Vagina (tissue), 2 donors: ENCODE data around the gene ATG4D. TPM values are rescaled to one million over a fixed set of nuclear protein-coding genes. Genes with fewer than 3 reads are reported as not detected.

Experiments
- DNase-seq, 2 donors: peaks; one replicate each; pipeline ENCODE4 v3.0.0-alpha.2; 2017; ENCODE audit errors: extremely low spot score in 2 of 2
- H3K27ac ChIP-seq: fragments of 200-600 bp; sonication (generic); one replicate; pipeline ENCODE4 v1.5.1; 2019
- H3K27me3 ChIP-seq: fragments of 200-600 bp; sonication (generic); one replicate; pipeline ENCODE4 v1.5.1; 2019
- H3K36me3 ChIP-seq, 2 donors: fragments of 200-600 bp; sonication (generic); one replicate each; pipeline ENCODE4 v1.5.1; 2017 to 2019
- H3K4me1 ChIP-seq: fragments of 200-600 bp; sonication (generic); one replicate; pipeline ENCODE4 v1.5.1; 2019
- H3K4me3 ChIP-seq, 2 donors: fragments of 200-600 bp; sonication (generic); 1 replicate in 1 of 2; 2 replicates in 1 of 2; pipeline ENCODE4 v1.5.1; 2016 to 2019
- H3K9me3 ChIP-seq: fragments of 200-600 bp; sonication (generic); one replicate; pipeline ENCODE4 v1.5.1; 2019
- POLR2A ChIP-seq, 2 donors: fragments of 450-650 bp; IDR thresholded peaks; one replicate each; pipeline ENCODE4 v1.6.1; 2017; ENCODE audit warnings: antibody characterized with exemption in 2 of 2, mild to moderate bottlenecking in 2 of 2, moderate library complexity in 2 of 2
- POLR2AphosphoS5 ChIP-seq, 2 donors: sonication (generic); formaldehyde crosslinking; IDR thresholded peaks; one replicate each; pipeline ENCODE4 v1.9.0; 2017; ENCODE audit warnings: antibody characterized with exemption in 2 of 2, mild to moderate bottlenecking in 2 of 2, low read depth in 1 of 2; ENCODE audit not compliant: insufficient read depth in 1 of 2
- intact Hi-C: fragments of 100-400 bp; cut with DNase I; formaldehyde crosslinking; loops from one replicate; pipeline ENCODE4 v1.15.1; 2023
- microRNA counts, 2 donors: library from miRNA; unstranded; fragments of <30 nt; microRNA quantifications; one replicate each; lab custom pipeline; 2016 to 2017
- microRNA-seq: library from miRNA; unstranded; fragments of <30 nt; microRNA quantifications from one replicate; pipeline ENCODE4, GENCODE V29; 2017; ENCODE audit warnings: borderline number of aligned reads, borderline replicate concordance
- small RNA-seq: library from RNA; depleted of rRNA; stranded (forward); fragments of <200 nt; gene quantifications from one replicate; pipeline ENCODE3, GENCODE V24; 2016
- total RNA-seq: library from RNA; depleted of rRNA; stranded (reverse); fragments of >200 nt; gene quantifications from one replicate; pipeline ENCODE4 v1.2.3, GENCODE V29; 2016
- TF ChIP-seq, protein P1 (sequence below), 3 experiments: fragments of 450-650 bp in 2 of 3; fragments of 200-600 bp in 1 of 3; sonication (generic) in 1 of 3; IDR thresholded peaks; one replicate each; pipeline ENCODE4 v1.5.1; 2017 to 2019; ENCODE audit warnings: antibody characterized with exemption in 3 of 3, mild to moderate bottlenecking in 2 of 3, moderate library complexity in 2 of 3

ATG4D gene
- total RNA-seq, 1 donor from 2014 or later, result 18.2 TPM

DNA sequence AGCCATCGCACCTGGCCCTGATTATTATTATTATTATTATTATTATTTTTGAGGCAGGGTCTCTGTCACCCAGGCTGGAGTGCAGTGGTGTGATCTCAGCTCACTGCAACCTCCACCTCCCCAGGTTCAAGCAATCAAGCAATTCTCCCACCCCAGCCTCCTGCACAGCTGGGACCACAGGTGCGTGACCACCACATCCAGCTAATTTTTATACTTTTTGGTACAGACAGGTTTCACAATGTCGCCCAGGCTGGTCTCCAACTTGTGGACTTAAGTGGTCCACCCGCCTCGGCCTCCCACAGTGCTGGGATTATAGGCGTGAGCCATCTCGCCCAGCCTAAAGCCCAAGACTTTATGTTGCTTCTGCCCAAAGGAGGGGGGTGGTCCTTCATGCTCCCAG is 49.4 kb downstream of the ATG4D start:
- no peak for TF ChIP-seq POLR2AphosphoS5 (IDR thresholded peaks at IDR 0.05; ENCODE audit: insufficient read depth in 1 of 2, low read depth in 1 of 2)
- TF ChIP-seq, protein P1, sequence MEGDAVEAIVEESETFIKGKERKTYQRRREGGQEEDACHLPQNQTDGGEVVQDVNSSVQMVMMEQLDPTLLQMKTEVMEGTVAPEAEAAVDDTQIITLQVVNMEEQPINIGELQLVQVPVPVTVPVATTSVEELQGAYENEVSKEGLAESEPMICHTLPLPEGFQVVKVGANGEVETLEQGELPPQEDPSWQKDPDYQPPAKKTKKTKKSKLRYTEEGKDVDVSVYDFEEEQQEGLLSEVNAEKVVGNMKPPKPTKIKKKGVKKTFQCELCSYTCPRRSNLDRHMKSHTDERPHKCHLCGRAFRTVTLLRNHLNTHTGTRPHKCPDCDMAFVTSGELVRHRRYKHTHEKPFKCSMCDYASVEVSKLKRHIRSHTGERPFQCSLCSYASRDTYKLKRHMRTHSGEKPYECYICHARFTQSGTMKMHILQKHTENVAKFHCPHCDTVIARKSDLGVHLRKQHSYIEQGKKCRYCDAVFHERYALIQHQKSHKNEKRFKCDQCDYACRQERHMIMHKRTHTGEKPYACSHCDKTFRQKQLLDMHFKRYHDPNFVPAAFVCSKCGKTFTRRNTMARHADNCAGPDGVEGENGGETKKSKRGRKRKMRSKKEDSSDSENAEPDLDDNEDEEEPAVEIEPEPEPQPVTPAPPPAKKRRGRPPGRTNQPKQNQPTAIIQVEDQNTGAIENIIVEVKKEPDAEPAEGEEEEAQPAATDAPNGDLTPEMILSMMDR (IDR thresholded peaks at IDR 0.05), result no peak
- no peak for TF ChIP-seq POLR2A (IDR thresholded peaks at IDR 0.05)
- Histone ChIP-seq H3K9me3 (no peaks in the 10 kb centered on the region), H3K4me3 (no peak overlapping the region), H3K27ac (peak overlapping the region; percentile 70), H3K36me3 (no peaks in the 10 kb centered on the region), H3K27me3 (no peaks in the 10 kb centered on the region), H3K4me1 (peaks cover 15% of the 10 kb centered on the region)
- DNase-seq, result no peak
- intact Hi-C loops, result no loop called here

DNA sequence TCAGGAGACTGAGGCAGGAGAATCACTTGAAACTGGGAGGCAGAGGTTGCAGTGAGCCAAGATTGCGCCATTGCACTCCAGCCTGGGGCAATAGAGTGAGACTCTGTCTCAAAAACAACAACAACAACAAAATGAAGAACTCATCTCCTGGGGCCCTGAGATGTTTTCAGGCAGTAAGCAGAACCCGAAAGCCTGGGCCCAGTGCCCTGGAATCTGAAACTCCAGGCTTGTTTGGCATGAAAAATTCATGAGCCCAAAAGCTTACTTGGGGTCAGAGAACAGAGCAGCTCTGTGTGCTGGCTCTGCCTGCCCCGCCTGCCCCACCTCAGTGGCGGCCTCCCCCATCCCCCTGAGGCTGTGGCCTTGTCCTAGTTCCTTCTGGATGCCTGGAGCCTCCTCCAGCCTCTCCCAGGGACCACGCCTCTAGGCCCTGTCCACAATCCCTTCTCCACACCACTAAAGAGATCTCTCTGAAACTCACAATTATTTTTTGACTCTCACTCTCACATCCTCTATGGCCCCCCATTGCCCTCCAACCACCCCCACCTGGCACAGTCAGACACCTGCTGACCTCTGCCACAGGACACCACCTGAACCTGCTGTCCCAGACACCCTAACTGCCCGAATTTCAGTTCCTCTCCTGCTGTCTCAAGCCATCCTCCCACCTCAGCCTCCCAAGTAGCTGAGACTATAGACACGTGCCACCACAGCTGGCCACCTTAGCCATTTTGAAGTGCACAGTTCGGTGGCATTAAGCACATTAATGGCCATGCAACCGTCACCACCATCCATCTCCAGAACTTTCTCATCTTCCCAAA is 50.3 kb downstream of the ATG4D start:
- H3K36me3 ChIP-seq, result no peaks in the 10 kb centered on the region
- H3K4me1 ChIP-seq, result peaks cover 15% of the 10 kb centered on the region
- no peaks in the 10 kb centered on the region for H3K9me3 ChIP-seq
- no peak overlapping the region for H3K4me3 ChIP-seq
- peak overlapping the region; percentile 70 for H3K27ac ChIP-seq
- TF ChIP-seq POLR2AphosphoS5 (IDR thresholded peaks at IDR 0.05; ENCODE audit: insufficient read depth in 1 of 2, low read depth in 1 of 2) (peak in 1 of 2 donors; percentile 42), POLR2A (IDR thresholded peaks at IDR 0.05) (no peak)
- H3K27me3 ChIP-seq, result no peaks in the 10 kb centered on the region
- DNase-seq, result no peak
- intact Hi-C loops, result no loop called here

DNA sequence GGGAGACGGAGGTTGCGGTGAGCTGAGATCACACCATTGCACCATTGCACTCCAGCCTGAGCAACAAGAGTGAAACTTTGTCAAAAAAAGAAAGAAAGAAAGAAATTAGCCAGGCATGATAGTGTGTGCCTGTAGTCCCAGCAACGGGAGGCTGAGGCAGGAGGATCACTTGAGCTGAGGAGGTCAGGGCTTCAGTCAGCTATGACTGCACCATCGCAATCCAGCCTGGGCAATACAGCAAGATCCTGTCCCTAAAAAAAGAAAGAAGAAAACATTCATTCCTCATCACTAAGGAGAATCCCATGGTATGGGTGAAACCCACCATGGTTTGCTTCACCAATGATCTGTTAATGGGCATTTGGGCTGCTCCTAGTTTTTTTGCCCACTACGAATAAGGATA is 56.4 kb downstream of the ATG4D start:
- Histone ChIP-seq H3K4me3 (no peak overlapping the region), H3K9me3 (no peaks in the 10 kb centered on the region), H3K27me3 (no peaks in the 10 kb centered on the region), H3K27ac (no peak overlapping the region), H3K4me1 (peaks cover 29% of the 10 kb centered on the region), H3K36me3 (no peaks in the 10 kb centered on the region)
- no peak for DNase-seq
- intact Hi-C loops, result no loop called here
- TF ChIP-seq POLR2A (IDR thresholded peaks at IDR 0.05) (no peak), POLR2AphosphoS5 (IDR thresholded peaks at IDR 0.05; ENCODE audit: insufficient read depth in 1 of 2, low read depth in 1 of 2) (no peak)
- TF ChIP-seq, protein P1 (IDR thresholded peaks at IDR 0.05), result no peak

DNA sequence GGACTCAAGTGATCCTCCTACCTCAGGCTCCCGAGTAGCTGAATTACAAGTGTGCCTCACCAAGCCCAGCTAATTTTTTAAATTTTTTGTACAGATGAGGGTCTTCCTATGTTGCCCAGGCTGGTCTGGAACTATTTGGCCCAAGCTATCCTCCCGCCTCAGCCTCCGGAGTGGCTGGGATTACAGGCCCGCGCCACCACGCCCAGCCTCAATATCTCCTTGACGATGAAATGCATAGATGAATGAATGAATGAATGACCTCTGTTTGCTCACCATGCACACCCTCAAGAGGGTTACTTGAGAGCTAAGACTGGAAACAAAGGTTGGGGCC is 58.3 kb downstream of the ATG4D start:
- Histone ChIP-seq H3K36me3 (no peaks in the 10 kb centered on the region), H3K4me1 (peaks cover 32% of the 10 kb centered on the region), H3K27me3 (no peaks in the 10 kb centered on the region), H3K27ac (no peak overlapping the region), H3K9me3 (no peaks in the 10 kb centered on the region), H3K4me3 (peak overlapping the region; percentile 84 to 94)
- DNase-seq, result no peak
- TF ChIP-seq, protein P1 (IDR thresholded peaks at IDR 0.05), result no peak
- TF ChIP-seq POLR2AphosphoS5 (IDR thresholded peaks at IDR 0.05; ENCODE audit: insufficient read depth in 1 of 2, low read depth in 1 of 2), result no peak
- TF ChIP-seq POLR2A (IDR thresholded peaks at IDR 0.05), result no peak
- intact Hi-C loops, result no loop called here

DNA sequence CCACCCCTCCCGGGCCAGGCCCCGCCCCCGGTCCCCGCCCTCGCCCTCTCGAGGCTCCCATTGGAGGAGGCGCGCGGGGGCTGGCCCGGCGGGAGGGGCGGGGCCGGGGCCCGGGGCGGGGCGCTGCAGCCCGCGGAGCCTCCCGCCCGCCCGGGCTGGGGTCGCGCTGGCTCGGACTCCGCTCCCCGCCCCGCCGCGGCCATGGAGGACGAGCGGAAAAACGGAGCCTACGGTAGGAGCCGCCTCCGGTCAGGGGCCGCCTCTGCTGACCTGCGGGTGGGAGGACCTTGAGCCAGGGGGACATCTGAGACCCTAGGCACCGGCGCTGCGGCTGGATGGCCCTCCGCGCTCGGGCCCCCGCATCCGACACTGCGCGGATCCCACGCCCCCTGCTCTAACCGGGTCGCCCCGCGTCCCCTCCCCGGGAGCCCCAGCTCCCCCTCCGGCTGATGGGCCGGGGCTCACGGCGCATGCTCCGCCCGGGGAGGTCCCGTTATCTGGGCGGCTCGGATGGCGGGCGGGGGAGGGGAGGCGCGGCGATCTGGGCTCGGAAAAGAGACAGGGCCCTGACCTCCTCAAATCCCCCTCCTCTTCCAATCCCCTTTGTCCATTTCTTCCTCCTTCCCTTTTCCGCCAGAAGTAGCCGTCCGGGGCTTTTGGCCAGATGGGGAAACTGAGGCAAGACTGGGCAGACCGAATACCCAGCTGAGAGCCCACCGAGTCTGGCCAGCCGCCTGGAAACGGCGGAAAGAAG is 58.8 kb downstream of the ATG4D start:
- peaks cover 32% of the 10 kb centered on the region for H3K4me1 ChIP-seq
- TF ChIP-seq POLR2AphosphoS5 (IDR thresholded peaks at IDR 0.05; ENCODE audit: insufficient read depth in 1 of 2, low read depth in 1 of 2) (peak in 1 of 2 donors; percentile 78), POLR2A (IDR thresholded peaks at IDR 0.05) (peak in 1 of 2 donors; percentile 50)
- TF ChIP-seq, protein P1 (IDR thresholded peaks at IDR 0.05), result no peak
- H3K9me3 ChIP-seq, result no peaks in the 10 kb centered on the region
- H3K36me3 ChIP-seq, result no peaks in the 10 kb centered on the region
- intact Hi-C loops, result no loop called here
- H3K27me3 ChIP-seq, result no peaks in the 10 kb centered on the region
- H3K27ac ChIP-seq, result peak overlapping the region; percentile 91
- peak overlapping the region; percentile 84 to 94 for H3K4me3 ChIP-seq
- DNase-seq, result no peak

MicroRNAs within 50 kb of the gene (microRNA counts, 767-probe panel; counts per million panel counts)
- 238 to 261 counts per million in 2 donors for microRNA hsa-miR-1238 (lab: Ali Mortazavi, UCI)

Small RNAs within 50 kb of the gene (microRNA-seq; reads per million reads assigned to microRNA genes)
- gene MIR1238, result not detected

Small RNAs within 50 kb of the gene (small RNA-seq; reads per million reads assigned to genes)
- gene MIR1238 (not detected), gene RNU7-140P (not detected)

Other genes with a start within 250 kb of the ATG4D start
- gene ZGLP1, start 234.1 kb upstream of the ATG4D start, total RNA-seq, result 5.2 TPM
- gene FDX2, start 227.9 kb upstream of the ATG4D start, total RNA-seq, result 25.0 TPM
- 25.5 TPM for gene RAVER1, start 210.4 kb upstream of the ATG4D start, total RNA-seq
- 7.9 TPM for gene ICAM3, start 204.3 kb upstream of the ATG4D start, total RNA-seq
- 115 TPM for gene TYK2, start 163.3 kb upstream of the ATG4D start, total RNA-seq
- 112 TPM for gene CDC37, start 140.4 kb upstream of the ATG4D start, total RNA-seq
- 16.7 TPM for gene PDE4A, start 123.4 kb upstream of the ATG4D start, total RNA-seq
- gene KEAP1, start 40.5 kb upstream of the ATG4D start, total RNA-seq, result 53.5 TPM
- gene S1PR5, start 26.5 kb upstream of the ATG4D start, total RNA-seq, result 36.6 TPM
- gene KRI1, start 22.1 kb downstream of the ATG4D start, total RNA-seq, result 21.6 TPM
- gene CDKN2D, start 25.1 kb downstream of the ATG4D start, total RNA-seq, result 22.8 TPM
- gene AP1M2, start 43.4 kb downstream of the ATG4D start, total RNA-seq, result 29.0 TPM
- 89.4 TPM for gene SLC44A2, start 81.6 kb downstream of the ATG4D start, total RNA-seq
- gene ILF3, start 110.4 kb downstream of the ATG4D start, total RNA-seq, result 125 TPM
- 36.3 TPM for gene QTRT1, start 157.5 kb downstream of the ATG4D start, total RNA-seq
- 128 TPM for gene DNM2, start 174.2 kb downstream of the ATG4D start, total RNA-seq